Adrenal gland (tissue), 5 donors: ENCODE data around the gene C16orf78.

ENCODE experiments used
- POLR2A ChIP-seq, 2 donors: fragments of 450-650 bp; IDR thresholded peaks; one replicate each; pipeline ENCODE4 v1.6.1; 2017; ENCODE audit warnings: antibody characterized with exemption in 2 of 2, mild to moderate bottlenecking in 2 of 2, moderate library complexity in 1 of 2
- TF ChIP-seq, protein P1 (sequence below), 6 experiments: fragments of 450-650 bp in 4 of 6; fragments of 200-600 bp in 2 of 6; sonication (generic) in 1 of 6; IDR thresholded peaks; 1 replicate in 5 of 6; 2 replicates in 1 of 6; pipeline versions ENCODE4 v1.5.1 to v1.8.0; 2016 to 2021; ENCODE audit warnings: antibody characterized with exemption in 6 of 6, mild to moderate bottlenecking in 2 of 6, moderate library complexity in 1 of 6
- donor health status: DM: no; HTN: no; CAD: no.

DNA sequence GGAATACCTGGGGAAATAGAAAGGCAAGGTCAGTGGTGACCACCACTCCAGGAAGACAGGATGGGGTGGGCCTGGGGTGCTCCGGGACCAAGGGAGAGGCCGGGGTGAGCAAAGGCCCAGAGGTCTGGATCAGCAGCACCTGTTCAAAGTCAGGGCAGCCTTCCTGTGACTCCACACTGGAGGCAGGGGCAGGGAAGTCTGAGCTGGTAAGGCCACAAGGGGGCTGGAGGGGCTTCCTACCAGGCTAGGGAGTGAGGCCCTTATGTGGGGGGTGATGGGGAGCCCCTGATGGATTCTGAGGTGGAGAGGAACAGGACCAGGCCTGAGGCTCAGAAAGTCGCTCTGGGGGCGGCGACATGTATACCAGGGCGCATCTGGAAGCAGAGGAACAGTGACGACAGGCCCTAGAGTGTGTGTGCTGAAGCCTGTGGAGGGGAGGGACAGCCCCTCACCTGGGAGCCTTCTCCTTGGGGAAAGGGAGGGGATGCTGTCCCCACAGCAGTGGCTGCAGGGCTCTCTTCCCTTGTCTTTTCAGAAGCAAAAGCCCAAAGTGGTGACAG lies 3.7 kb downstream of the C16orf78 start:
- TF ChIP-seq POLR2A (IDR thresholded peaks at IDR 0.05): no peak
- TF ChIP-seq, protein P1, sequence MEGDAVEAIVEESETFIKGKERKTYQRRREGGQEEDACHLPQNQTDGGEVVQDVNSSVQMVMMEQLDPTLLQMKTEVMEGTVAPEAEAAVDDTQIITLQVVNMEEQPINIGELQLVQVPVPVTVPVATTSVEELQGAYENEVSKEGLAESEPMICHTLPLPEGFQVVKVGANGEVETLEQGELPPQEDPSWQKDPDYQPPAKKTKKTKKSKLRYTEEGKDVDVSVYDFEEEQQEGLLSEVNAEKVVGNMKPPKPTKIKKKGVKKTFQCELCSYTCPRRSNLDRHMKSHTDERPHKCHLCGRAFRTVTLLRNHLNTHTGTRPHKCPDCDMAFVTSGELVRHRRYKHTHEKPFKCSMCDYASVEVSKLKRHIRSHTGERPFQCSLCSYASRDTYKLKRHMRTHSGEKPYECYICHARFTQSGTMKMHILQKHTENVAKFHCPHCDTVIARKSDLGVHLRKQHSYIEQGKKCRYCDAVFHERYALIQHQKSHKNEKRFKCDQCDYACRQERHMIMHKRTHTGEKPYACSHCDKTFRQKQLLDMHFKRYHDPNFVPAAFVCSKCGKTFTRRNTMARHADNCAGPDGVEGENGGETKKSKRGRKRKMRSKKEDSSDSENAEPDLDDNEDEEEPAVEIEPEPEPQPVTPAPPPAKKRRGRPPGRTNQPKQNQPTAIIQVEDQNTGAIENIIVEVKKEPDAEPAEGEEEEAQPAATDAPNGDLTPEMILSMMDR (IDR thresholded peaks at IDR 0.05): no peak
